Caco-2 (cell line): Measurements from ENCODE around the gene GSK3B. TPM values are rescaled to one million over a fixed set of nuclear protein-coding genes. Genes with fewer than 3 reads are reported as not detected.

Experiments used
- BruUV-seq: library from RNA; stranded (reverse); fragments of 400-500 nt; replicated peaks from 2 replicates; lab custom pipeline; 2021; lab: Mats Ljungman, UMichigan
- CTCF ChIA-PET: fragments of 300-600 bp; sonication (Branson Sonifier 250); formaldehyde crosslinking; loops from one replicate; lab custom pipeline; 2022; ENCODE audit warnings: antibody characterized with exemption; lab: Charles Lee
- POLR2A ChIA-PET: fragments of 300-600 bp; sonication (Branson Sonifier 250); formaldehyde crosslinking; loops from one replicate; lab custom pipeline; 2022; ENCODE audit warnings: antibody characterized with exemption; lab: Charles Lee
- DNase-seq, 2 experiments: peaks; one replicate each; pipeline versions ENCODE4 v3.0.0 to v3.0.0-alpha.2; 2020 to 2022
- H3K27me3 ChIP-seq: replicated peaks from 2 replicates; pipeline ENCODE4 v1.6.0; 2011; ENCODE audit warnings: low read length; ENCODE audit not compliant: control insufficient read depth, insufficient read depth
- H3K36me3 ChIP-seq: 2 replicates; pipeline ENCODE4 v1.5.1; 2011; ENCODE audit warnings: low read length; ENCODE audit not compliant: control insufficient read depth, insufficient read depth
- H3K4me1 ChIP-seq: fragments of 250-450 bp; sonication (Bioruptor Pico); 2 replicates; pipeline ENCODE4 v1.5.1; 2020; ENCODE audit warnings: mild to moderate bottlenecking
- H3K4me3 ChIP-seq: 2 replicates; pipeline ENCODE4 v1.5.1; 2011; ENCODE audit warnings: low read depth, mild to moderate bottlenecking, control low read depth, low read length
- H3K9me3 ChIP-seq: fragments of 250-450 bp; sonication (Bioruptor Pico); 2 replicates; pipeline ENCODE4 v1.5.1; 2020; ENCODE audit warnings: mild to moderate bottlenecking, moderate library complexity
- H3K27ac Mint-ChIP-seq: one replicate; pipeline ENCODE4 v1.8.0; 2022; ENCODE audit warnings: mixed read lengths; ENCODE audit not compliant: unreplicated experiment
- H3K27me3 Mint-ChIP-seq: one replicate; pipeline ENCODE4 v1.8.0; 2022; ENCODE audit warnings: mixed read lengths; ENCODE audit not compliant: insufficient read depth, unreplicated experiment
- H3K36me3 Mint-ChIP-seq: one replicate; pipeline ENCODE4 v1.8.0; 2022; ENCODE audit warnings: mild to moderate bottlenecking, mixed read lengths; ENCODE audit not compliant: insufficient read depth, unreplicated experiment
- H3K4me1 Mint-ChIP-seq: one replicate; pipeline ENCODE4 v1.8.0; 2022; ENCODE audit warnings: low read depth, mixed read lengths; ENCODE audit not compliant: unreplicated experiment
- H3K4me3 Mint-ChIP-seq: one replicate; pipeline ENCODE4 v1.8.0; 2022; ENCODE audit warnings: mild to moderate bottlenecking, moderate library complexity, mixed read lengths; ENCODE audit not compliant: unreplicated experiment
- H3K9me3 Mint-ChIP-seq: one replicate; pipeline ENCODE4 v1.8.0; 2022; ENCODE audit warnings: mixed read lengths; ENCODE audit not compliant: unreplicated experiment
- CTCF ChIP-seq, 2 experiments: fragments of 200-600 bp in 1 of 2; IDR thresholded peaks; 1 replicate in 1 of 2; 2 replicates in 1 of 2; pipeline versions ENCODE4 v1.5.1 to v1.8.0; 2011 to 2022; ENCODE audit warnings: antibody characterized with exemption in 1 of 2, control low read depth in 1 of 2, inconsistent platforms in 1 of 2, low read depth in 1 of 2, low read length in 1 of 2, mild to moderate bottlenecking in 1 of 2, moderate library complexity in 1 of 2; ENCODE audit not compliant: insufficient read depth in 1 of 2, severe bottlenecking in 1 of 2, unreplicated experiment in 1 of 2
- intact Hi-C: fragments of 100-400 bp; cut with micrococcal nuclease; formaldehyde crosslinking; loops from one replicate; pipeline ENCODE4 v1.10.0; 2022; ENCODE audit not compliant: unreplicated experiment
- total RNA-seq: library from RNA; stranded (reverse); gene quantifications from 2 replicates; pipeline ENCODE4 v1.2.3, GENCODE V29; 2022

GSK3B gene
- total RNA-seq, 1 experiment from 2014 or later: 55.2 TPM

- POLR2A ChIA-PET: interaction anchor here (0.5 to 3.2 kb wide), 26 partner anchors 15 to 1660 kb away, joined by 3 to 58 read pairs (median 4); partner anchors contain the start of genes COX17, LRRC58 and NDUFB4
- Histone ChIP-seq H3K4me1 (peaks cover 29% of the 10 kb centered on the region), H3K4me3 (peak overlapping the region; percentile 91), H3K36me3 (0 out of 2 replicates have a peak, but pooled peaks cover 1% of the 10 kb centered on the region), H3K27me3 (no peaks in the 10 kb centered on the region), H3K9me3 (no peaks in the 10 kb centered on the region)
- CTCF ChIA-PET: interaction anchor here (0.5 to 1.4 kb wide), 3 partner anchors 14 to 64 kb away, joined by 3 to 9 read pairs (median 4); no protein-coding TSS in a partner anchor
- Mint-ChIP-seq H3K36me3 (peaks cover 46% of the 10 kb centered on the region), H3K27ac (no peak overlapping the region), H3K27me3 (no peaks in the 10 kb centered on the region), H3K9me3 (no peaks in the 10 kb centered on the region), H3K4me3 (no peak overlapping the region), H3K4me1 (peaks cover 17% of the 10 kb centered on the region)
- no peak for TF ChIP-seq CTCF (IDR thresholded peaks at IDR 0.05; ENCODE audit: insufficient read depth in 1 of 2, low read depth in 1 of 2, low read length in 1 of 2, severe bottlenecking in 1 of 2, unreplicated experiment in 1 of 2)
- DNase-seq: no peak
- intact Hi-C loops: loop anchor here (1.0 to 10.0 kb wide), 4 partner anchors 48 to 281 kb away; no protein-coding TSS in a partner anchor
- BruUV-seq: TSS peak; percentile 69
Observed at GRCh38 chr3:120095979-120096426, 1.8 kb upstream of the GSK3B start.

GRCh38 chr3:120095226-120095978 lies 1.2 kb upstream of the GSK3B start:
- no TSS peak for BruUV-seq
- Histone ChIP-seq H3K36me3 (0 out of 2 replicates have a peak, but pooled peaks cover 1% of the 10 kb centered on the region), H3K9me3 (no peaks in the 10 kb centered on the region), H3K27me3 (no peaks in the 10 kb centered on the region), H3K4me1 (peaks cover 25% of the 10 kb centered on the region), H3K4me3 (peak overlapping the region; percentile 91)
- Mint-ChIP-seq H3K4me3 (no peak overlapping the region), H3K36me3 (peaks cover 41% of the 10 kb centered on the region), H3K9me3 (no peaks in the 10 kb centered on the region), H3K27me3 (no peaks in the 10 kb centered on the region), H3K27ac (no peak overlapping the region), H3K4me1 (peaks cover 17% of the 10 kb centered on the region)
- CTCF ChIA-PET: interaction anchor here (0.8 to 1.4 kb wide), 3 partner anchors 46 to 65 kb away, joined by 3 to 9 read pairs (median 4); no protein-coding TSS in a partner anchor
- TF ChIP-seq CTCF (IDR thresholded peaks at IDR 0.05; ENCODE audit: insufficient read depth in 1 of 2, low read depth in 1 of 2, low read length in 1 of 2, severe bottlenecking in 1 of 2, unreplicated experiment in 1 of 2): no peak
- intact Hi-C loops: loop anchor here (1.0 to 10.0 kb wide), 4 partner anchors 49 to 281 kb away; no protein-coding TSS in a partner anchor
- POLR2A ChIA-PET: interaction anchor here (0.5 to 3.2 kb wide), 32 partner anchors 16 to 1661 kb away, joined by 3 to 58 read pairs (median 4); partner anchors contain the start of genes COX17, LRRC58 and NDUFB4
- peak; percentile 91 to 92 for DNase-seq

DNA sequence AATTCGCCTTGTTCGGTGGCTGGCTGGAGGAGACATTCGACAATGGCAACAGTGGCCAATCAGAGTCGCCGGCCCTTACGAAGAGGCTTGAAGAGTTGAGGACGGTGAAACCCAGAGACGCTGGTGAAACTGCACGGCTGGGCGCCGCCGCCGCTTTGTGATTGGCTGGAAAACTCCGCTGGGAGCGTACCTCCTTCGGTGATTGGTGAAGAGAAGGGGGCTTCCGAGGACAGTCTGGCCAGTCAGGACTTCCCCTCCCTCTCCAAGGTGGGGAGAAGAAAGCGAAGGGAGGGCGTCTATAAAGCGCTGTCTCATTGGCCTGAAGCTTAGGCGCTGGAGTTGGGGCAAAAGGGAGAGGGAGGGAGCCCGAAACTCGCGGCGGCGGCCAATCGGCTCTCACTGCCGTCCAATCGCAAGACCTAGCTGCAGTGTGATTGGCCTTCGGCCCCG lies 554 bp upstream of the GSK3B start:
- no peak overlapping the region for H3K27ac Mint-ChIP-seq
- H3K4me1 Mint-ChIP-seq: peaks cover 17% of the 10 kb centered on the region
- ChIA-PET POLR2A (interaction anchor here (0.5 to 3.2 kb wide), 17 partner anchors 16 to 501 kb away, joined by 3 to 58 read pairs (median 5); partner anchors contain the start of genes COX17, LRRC58 and NDUFB4), CTCF (interaction anchor here (0.8 to 1.1 kb wide), 2 partner anchors 45 to 50 kb away, joined by 3 to 4 read pairs; no protein-coding TSS in a partner anchor)
- DNase-seq: peak; percentile 98 to 99
- peak overlapping the region; percentile 91 for H3K4me3 ChIP-seq
- 0 out of 2 replicates have a peak, but pooled peaks cover 1% of the 10 kb centered on the region for H3K36me3 ChIP-seq
- intact Hi-C loops: loop anchor here (1.0 to 10.0 kb wide), 6 partner anchors 50 to 322 kb away; no protein-coding TSS in a partner anchor
- no peaks in the 10 kb centered on the region for H3K27me3 ChIP-seq
- BruUV-seq: no TSS peak
- peaks cover 36% of the 10 kb centered on the region for H3K36me3 Mint-ChIP-seq
- no peak overlapping the region for H3K4me3 Mint-ChIP-seq
- TF ChIP-seq CTCF (IDR thresholded peaks at IDR 0.05; ENCODE audit: insufficient read depth in 1 of 2, low read depth in 1 of 2, low read length in 1 of 2, severe bottlenecking in 1 of 2, unreplicated experiment in 1 of 2): no peak
- H3K4me1 ChIP-seq: peaks cover 24% of the 10 kb centered on the region
- H3K9me3 ChIP-seq: no peaks in the 10 kb centered on the region
- no peaks in the 10 kb centered on the region for H3K9me3 Mint-ChIP-seq
- H3K27me3 Mint-ChIP-seq: no peaks in the 10 kb centered on the region
